H1 (cell line): ENCODE results near the gene DUSP12. TPM values are rescaled to one million over a fixed set of nuclear protein-coding genes. Genes with fewer than 3 reads are reported as not detected.
A peak's percentile ranks its signal among the peaks of the same experiment; 100 is the strongest.

ENCODE experiments used
- ATF3 ChIP-seq: IDR thresholded peaks from 2 replicates; pipeline ENCODE4 v1.6.1; 2011; ENCODE audit warnings: low read depth, mild to moderate bottlenecking, low read length; ENCODE audit not compliant: insufficient read depth
- KDM4A ChIP-seq: IDR thresholded peaks from one replicate; pipeline ENCODE4 v1.7.1; 2012; ENCODE audit warnings: low read depth, mild to moderate bottlenecking, moderate library complexity, low read length, inconsistent platforms; ENCODE audit not compliant: severe bottlenecking
- KDM5A ChIP-seq: fragments of 200-600 bp; IDR thresholded peaks from 2 replicates; pipeline ENCODE4 v1.7.1; 2012; ENCODE audit warnings: mild to moderate bottlenecking, low read length, inconsistent platforms, mixed read lengths
- POLR2AphosphoS5 ChIP-seq: IDR thresholded peaks from 2 replicates; pipeline ENCODE4 v1.6.1; 2011; ENCODE audit warnings: low read depth, low read length
- RFX5 ChIP-seq: IDR thresholded peaks from 2 replicates; pipeline ENCODE4 v1.6.1; 2011; ENCODE audit warnings: low read depth, low read length, improper control_type of control experiment, borderline replicate concordance
- SIN3A ChIP-seq, 2 experiments: IDR thresholded peaks in 1 of 2; conservative IDR thresholded peaks in 1 of 2; 2 replicates each; pipeline ENCODE4 v1.6.1; 2011 to 2012; ENCODE audit warnings: low read length in 2 of 2, improper control_type of control experiment in 1 of 2, low read depth in 1 of 2, mild to moderate bottlenecking in 1 of 2
- SIX5 ChIP-seq: IDR thresholded peaks from 2 replicates; pipeline ENCODE4 v1.6.1; 2011; ENCODE audit warnings: mild to moderate bottlenecking, low read depth, low read length
- polyA plus RNA-seq, 7 experiments: library from polyadenylated mRNA; depleted of rRNA in 3 of 7; stranded (reverse) in 5 of 7; unstranded in 2 of 7; fragments of >200 nt in 5 of 7; fragments of 200-250 nt in 2 of 7; gene quantifications; 1 replicate in 5 of 7; 2 replicates in 1 of 7; 4 replicates in 1 of 7; pipeline versions ENCODE4 v1.2.1 to v1.2.3, GENCODE V29; 2011 to 2013; ENCODE audit warnings: missing spikeins in 2 of 7, mixed read lengths in 2 of 7
- total RNA-seq: library from RNA; stranded (reverse); fragmentation: NEBNext Ultra II Directional; extraction: Animal tissue kit (Norgen Biotek cat#: 25700); gene quantifications from 2 replicates; pipeline ENCODE4 v1.2.1, GENCODE V29; 2021
- TF ChIP-seq, protein P1 (sequence below): fragments of 300-600 bp; sonication (generic); IDR thresholded peaks from 2 replicates; pipeline ENCODE4 v1.7.1; 2012; ENCODE audit warnings: low read length, moderate library complexity, mild to moderate bottlenecking, inconsistent platforms; ENCODE audit not compliant: insufficient replicate concordance

DUSP12 gene
- total and polyA plus RNA-seq, 2 of the 8 experiments (the other 6 are each of a cell fraction or from before 2014, with no cell fraction given) = 27.6 to 33.9 TPM

GRCh38 chr1:161726473-161727255, 22.9 kb upstream of the DUSP12 start (continued):
- TF ChIP-seq, protein P1, sequence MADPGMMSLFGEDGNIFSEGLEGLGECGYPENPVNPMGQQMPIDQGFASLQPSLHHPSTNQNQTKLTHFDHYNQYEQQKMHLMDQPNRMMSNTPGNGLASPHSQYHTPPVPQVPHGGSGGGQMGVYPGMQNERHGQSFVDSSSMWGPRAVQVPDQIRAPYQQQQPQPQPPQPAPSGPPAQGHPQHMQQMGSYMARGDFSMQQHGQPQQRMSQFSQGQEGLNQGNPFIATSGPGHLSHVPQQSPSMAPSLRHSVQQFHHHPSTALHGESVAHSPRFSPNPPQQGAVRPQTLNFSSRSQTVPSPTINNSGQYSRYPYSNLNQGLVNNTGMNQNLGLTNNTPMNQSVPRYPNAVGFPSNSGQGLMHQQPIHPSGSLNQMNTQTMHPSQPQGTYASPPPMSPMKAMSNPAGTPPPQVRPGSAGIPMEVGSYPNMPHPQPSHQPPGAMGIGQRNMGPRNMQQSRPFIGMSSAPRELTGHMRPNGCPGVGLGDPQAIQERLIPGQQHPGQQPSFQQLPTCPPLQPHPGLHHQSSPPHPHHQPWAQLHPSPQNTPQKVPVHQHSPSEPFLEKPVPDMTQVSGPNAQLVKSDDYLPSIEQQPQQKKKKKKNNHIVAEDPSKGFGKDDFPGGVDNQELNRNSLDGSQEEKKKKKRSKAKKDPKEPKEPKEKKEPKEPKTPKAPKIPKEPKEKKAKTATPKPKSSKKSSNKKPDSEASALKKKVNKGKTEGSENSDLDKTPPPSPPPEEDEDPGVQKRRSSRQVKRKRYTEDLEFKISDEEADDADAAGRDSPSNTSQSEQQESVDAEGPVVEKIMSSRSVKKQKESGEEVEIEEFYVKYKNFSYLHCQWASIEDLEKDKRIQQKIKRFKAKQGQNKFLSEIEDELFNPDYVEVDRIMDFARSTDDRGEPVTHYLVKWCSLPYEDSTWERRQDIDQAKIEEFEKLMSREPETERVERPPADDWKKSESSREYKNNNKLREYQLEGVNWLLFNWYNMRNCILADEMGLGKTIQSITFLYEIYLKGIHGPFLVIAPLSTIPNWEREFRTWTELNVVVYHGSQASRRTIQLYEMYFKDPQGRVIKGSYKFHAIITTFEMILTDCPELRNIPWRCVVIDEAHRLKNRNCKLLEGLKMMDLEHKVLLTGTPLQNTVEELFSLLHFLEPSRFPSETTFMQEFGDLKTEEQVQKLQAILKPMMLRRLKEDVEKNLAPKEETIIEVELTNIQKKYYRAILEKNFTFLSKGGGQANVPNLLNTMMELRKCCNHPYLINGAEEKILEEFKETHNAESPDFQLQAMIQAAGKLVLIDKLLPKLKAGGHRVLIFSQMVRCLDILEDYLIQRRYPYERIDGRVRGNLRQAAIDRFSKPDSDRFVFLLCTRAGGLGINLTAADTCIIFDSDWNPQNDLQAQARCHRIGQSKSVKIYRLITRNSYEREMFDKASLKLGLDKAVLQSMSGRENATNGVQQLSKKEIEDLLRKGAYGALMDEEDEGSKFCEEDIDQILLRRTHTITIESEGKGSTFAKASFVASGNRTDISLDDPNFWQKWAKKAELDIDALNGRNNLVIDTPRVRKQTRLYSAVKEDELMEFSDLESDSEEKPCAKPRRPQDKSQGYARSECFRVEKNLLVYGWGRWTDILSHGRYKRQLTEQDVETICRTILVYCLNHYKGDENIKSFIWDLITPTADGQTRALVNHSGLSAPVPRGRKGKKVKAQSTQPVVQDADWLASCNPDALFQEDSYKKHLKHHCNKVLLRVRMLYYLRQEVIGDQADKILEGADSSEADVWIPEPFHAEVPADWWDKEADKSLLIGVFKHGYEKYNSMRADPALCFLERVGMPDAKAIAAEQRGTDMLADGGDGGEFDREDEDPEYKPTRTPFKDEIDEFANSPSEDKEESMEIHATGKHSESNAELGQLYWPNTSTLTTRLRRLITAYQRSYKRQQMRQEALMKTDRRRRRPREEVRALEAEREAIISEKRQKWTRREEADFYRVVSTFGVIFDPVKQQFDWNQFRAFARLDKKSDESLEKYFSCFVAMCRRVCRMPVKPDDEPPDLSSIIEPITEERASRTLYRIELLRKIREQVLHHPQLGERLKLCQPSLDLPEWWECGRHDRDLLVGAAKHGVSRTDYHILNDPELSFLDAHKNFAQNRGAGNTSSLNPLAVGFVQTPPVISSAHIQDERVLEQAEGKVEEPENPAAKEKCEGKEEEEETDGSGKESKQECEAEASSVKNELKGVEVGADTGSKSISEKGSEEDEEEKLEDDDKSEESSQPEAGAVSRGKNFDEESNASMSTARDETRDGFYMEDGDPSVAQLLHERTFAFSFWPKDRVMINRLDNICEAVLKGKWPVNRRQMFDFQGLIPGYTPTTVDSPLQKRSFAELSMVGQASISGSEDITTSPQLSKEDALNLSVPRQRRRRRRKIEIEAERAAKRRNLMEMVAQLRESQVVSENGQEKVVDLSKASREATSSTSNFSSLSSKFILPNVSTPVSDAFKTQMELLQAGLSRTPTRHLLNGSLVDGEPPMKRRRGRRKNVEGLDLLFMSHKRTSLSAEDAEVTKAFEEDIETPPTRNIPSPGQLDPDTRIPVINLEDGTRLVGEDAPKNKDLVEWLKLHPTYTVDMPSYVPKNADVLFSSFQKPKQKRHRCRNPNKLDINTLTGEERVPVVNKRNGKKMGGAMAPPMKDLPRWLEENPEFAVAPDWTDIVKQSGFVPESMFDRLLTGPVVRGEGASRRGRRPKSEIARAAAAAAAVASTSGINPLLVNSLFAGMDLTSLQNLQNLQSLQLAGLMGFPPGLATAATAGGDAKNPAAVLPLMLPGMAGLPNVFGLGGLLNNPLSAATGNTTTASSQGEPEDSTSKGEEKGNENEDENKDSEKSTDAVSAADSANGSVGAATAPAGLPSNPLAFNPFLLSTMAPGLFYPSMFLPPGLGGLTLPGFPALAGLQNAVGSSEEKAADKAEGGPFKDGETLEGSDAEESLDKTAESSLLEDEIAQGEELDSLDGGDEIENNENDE = no peak
- TF ChIP-seq ATF3 (no peak), SIX5 (no peak), RFX5 (no peak), POLR2AphosphoS5 (peak; percentile 10; the same call in 1 of the 2 replicates), KDM4A (peak; percentile 99), SIN3A (conservative IDR thresholded peaks at IDR 0.05 in 1 of 2, IDR thresholded peaks at IDR 0.05 in 1 of 2; ENCODE audit: low read depth in 1 of 2, low read length in 2 of 2) (peak in 1 of 2 experiments; percentile 16; a peak in 2 of 4 replicates), KDM5A (no peak)
